ENCODE data around the gene TCF7.

GRCh38 chr5:134138416-134139376 lies 24.2 kb downstream of the TCF7 start:
- TF ChIP-seq, protein P1, sequence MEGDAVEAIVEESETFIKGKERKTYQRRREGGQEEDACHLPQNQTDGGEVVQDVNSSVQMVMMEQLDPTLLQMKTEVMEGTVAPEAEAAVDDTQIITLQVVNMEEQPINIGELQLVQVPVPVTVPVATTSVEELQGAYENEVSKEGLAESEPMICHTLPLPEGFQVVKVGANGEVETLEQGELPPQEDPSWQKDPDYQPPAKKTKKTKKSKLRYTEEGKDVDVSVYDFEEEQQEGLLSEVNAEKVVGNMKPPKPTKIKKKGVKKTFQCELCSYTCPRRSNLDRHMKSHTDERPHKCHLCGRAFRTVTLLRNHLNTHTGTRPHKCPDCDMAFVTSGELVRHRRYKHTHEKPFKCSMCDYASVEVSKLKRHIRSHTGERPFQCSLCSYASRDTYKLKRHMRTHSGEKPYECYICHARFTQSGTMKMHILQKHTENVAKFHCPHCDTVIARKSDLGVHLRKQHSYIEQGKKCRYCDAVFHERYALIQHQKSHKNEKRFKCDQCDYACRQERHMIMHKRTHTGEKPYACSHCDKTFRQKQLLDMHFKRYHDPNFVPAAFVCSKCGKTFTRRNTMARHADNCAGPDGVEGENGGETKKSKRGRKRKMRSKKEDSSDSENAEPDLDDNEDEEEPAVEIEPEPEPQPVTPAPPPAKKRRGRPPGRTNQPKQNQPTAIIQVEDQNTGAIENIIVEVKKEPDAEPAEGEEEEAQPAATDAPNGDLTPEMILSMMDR (conservative IDR thresholded peaks at IDR 0.05), result no peak
- no peak for TF ChIP-seq EZH2 (IDR thresholded peaks at IDR 0.05; ENCODE audit: low read depth)

All from PC-9 (cell line).